Stimulated activated naive CD8-positive, alpha-beta T cell treated with anti-CD3 and anti-CD28 coated beads, Interleukin-15, Interleukin-2, amounts not matched to agents 100 ng/mL and 50 ng/mL, for 24 hours (primary cell): ENCODE measurements around the gene KLHL29.

Experiments used
- H3K27ac Mint-ChIP-seq: one replicate; pipeline ENCODE4 v1.8.0; 2021; ENCODE audit warnings: mild to moderate bottlenecking, mixed read lengths
- H3K27me3 Mint-ChIP-seq: one replicate; pipeline ENCODE4 v1.8.0; 2021; ENCODE audit warnings: mixed read lengths
- H3K36me3 Mint-ChIP-seq: one replicate; pipeline ENCODE4 v1.8.0; 2021; ENCODE audit warnings: low read depth, mixed read lengths
- H3K4me1 Mint-ChIP-seq: one replicate; pipeline ENCODE4 v1.8.0; 2021; ENCODE audit warnings: low read depth, mixed read lengths
- H3K4me3 Mint-ChIP-seq: one replicate; pipeline ENCODE4 v1.8.0; 2021; ENCODE audit warnings: mild to moderate bottlenecking, mixed read lengths
- H3K9me3 Mint-ChIP-seq: one replicate; pipeline ENCODE4 v1.8.0; 2021; ENCODE audit warnings: mixed read lengths

Gene KLHL29

GRCh38 chr2:23550553-23550952 is 165.6 kb downstream of the KLHL29 start:
- H3K27me3 Mint-ChIP-seq: no peaks in the 10 kb centered on the region
- H3K36me3 Mint-ChIP-seq: no peaks in the 10 kb centered on the region
- H3K4me3 Mint-ChIP-seq: no peak overlapping the region
- no peaks in the 10 kb centered on the region for H3K9me3 Mint-ChIP-seq
- peaks cover 6% of the 10 kb centered on the region for H3K4me1 Mint-ChIP-seq
- no peak overlapping the region for H3K27ac Mint-ChIP-seq

- Mint-ChIP-seq H3K27ac (no peak overlapping the region), H3K27me3 (no peaks in the 10 kb centered on the region), H3K9me3 (no peaks in the 10 kb centered on the region), H3K36me3 (no peaks in the 10 kb centered on the region), H3K4me3 (no peak overlapping the region), H3K4me1 (peaks cover 6% of the 10 kb centered on the region)
Observed at GRCh38 chr2:23551875-23552274, 166.9 kb downstream of the KLHL29 start.

GRCh38 chr2:23553561-23553960 is 168.6 kb downstream of the KLHL29 start:
- H3K9me3 Mint-ChIP-seq: no peaks in the 10 kb centered on the region
- H3K36me3 Mint-ChIP-seq: no peaks in the 10 kb centered on the region
- H3K27me3 Mint-ChIP-seq: no peaks in the 10 kb centered on the region
- no peak overlapping the region for H3K27ac Mint-ChIP-seq
- H3K4me1 Mint-ChIP-seq: peaks cover 6% of the 10 kb centered on the region
- H3K4me3 Mint-ChIP-seq: no peak overlapping the region

GRCh38 chr2:23554054-23554697 is 169.2 kb downstream of the KLHL29 start:
- no peaks in the 10 kb centered on the region for H3K27me3 Mint-ChIP-seq
- H3K36me3 Mint-ChIP-seq: no peaks in the 10 kb centered on the region
- H3K4me1 Mint-ChIP-seq: peaks cover 6% of the 10 kb centered on the region
- H3K4me3 Mint-ChIP-seq: no peak overlapping the region
- no peak overlapping the region for H3K27ac Mint-ChIP-seq
- no peaks in the 10 kb centered on the region for H3K9me3 Mint-ChIP-seq

- no peak overlapping the region for H3K4me3 Mint-ChIP-seq
Observed at GRCh38 chr2:23555944-23556343, 171.0 kb downstream of the KLHL29 start.

GRCh38 chr2:23556929-23557328 is 171.9 kb downstream of the KLHL29 start:
- H3K27me3 Mint-ChIP-seq: no peaks in the 10 kb centered on the region
- no peaks in the 10 kb centered on the region for H3K9me3 Mint-ChIP-seq
- no peaks in the 10 kb centered on the region for H3K36me3 Mint-ChIP-seq
- no peak overlapping the region for H3K4me3 Mint-ChIP-seq
- no peaks in the 10 kb centered on the region for H3K4me1 Mint-ChIP-seq
- no peak overlapping the region for H3K27ac Mint-ChIP-seq

More at GRCh38 chr2:23555944-23556343, 171.0 kb downstream of the KLHL29 start:
- Mint-ChIP-seq H3K4me1 (no peaks in the 10 kb centered on the region), H3K36me3 (no peaks in the 10 kb centered on the region), H3K9me3 (no peaks in the 10 kb centered on the region), H3K27me3 (no peaks in the 10 kb centered on the region), H3K27ac (no peak overlapping the region)

- H3K27ac Mint-ChIP-seq: no peak overlapping the region
- H3K36me3 Mint-ChIP-seq: no peaks in the 10 kb centered on the region
- no peaks in the 10 kb centered on the region for H3K4me1 Mint-ChIP-seq
- no peak overlapping the region for H3K4me3 Mint-ChIP-seq
- H3K9me3 Mint-ChIP-seq: no peaks in the 10 kb centered on the region
- H3K27me3 Mint-ChIP-seq: no peaks in the 10 kb centered on the region
Observed at GRCh38 chr2:23557455-23557854, 172.5 kb downstream of the KLHL29 start.

- no peaks in the 10 kb centered on the region for H3K27me3 Mint-ChIP-seq
Observed at GRCh38 chr2:23559561-23560239, 174.7 kb downstream of the KLHL29 start.

GRCh38 chr2:23561088-23561487 is 176.1 kb downstream of the KLHL29 start:
- Mint-ChIP-seq H3K4me3 (no peak overlapping the region), H3K9me3 (no peaks in the 10 kb centered on the region), H3K36me3 (no peaks in the 10 kb centered on the region), H3K27me3 (no peaks in the 10 kb centered on the region), H3K4me1 (no peaks in the 10 kb centered on the region), H3K27ac (no peak overlapping the region)

More at GRCh38 chr2:23559561-23560239, 174.7 kb downstream of the KLHL29 start:
- no peak overlapping the region for H3K27ac Mint-ChIP-seq
- H3K4me3 Mint-ChIP-seq: no peak overlapping the region
- no peaks in the 10 kb centered on the region for H3K4me1 Mint-ChIP-seq
- H3K9me3 Mint-ChIP-seq: no peaks in the 10 kb centered on the region
- no peaks in the 10 kb centered on the region for H3K36me3 Mint-ChIP-seq

GRCh38 chr2:23561544-23561943 is 176.6 kb downstream of the KLHL29 start:
- H3K27me3 Mint-ChIP-seq: no peaks in the 10 kb centered on the region
- H3K36me3 Mint-ChIP-seq: no peaks in the 10 kb centered on the region
- no peaks in the 10 kb centered on the region for H3K9me3 Mint-ChIP-seq
- no peak overlapping the region for H3K4me3 Mint-ChIP-seq
- H3K4me1 Mint-ChIP-seq: no peaks in the 10 kb centered on the region
- no peak overlapping the region for H3K27ac Mint-ChIP-seq

- no peaks in the 10 kb centered on the region for H3K27me3 Mint-ChIP-seq
- no peak overlapping the region for H3K4me3 Mint-ChIP-seq
- no peak overlapping the region for H3K27ac Mint-ChIP-seq
- no peaks in the 10 kb centered on the region for H3K9me3 Mint-ChIP-seq
- no peaks in the 10 kb centered on the region for H3K36me3 Mint-ChIP-seq
- no peaks in the 10 kb centered on the region for H3K4me1 Mint-ChIP-seq
Observed at GRCh38 chr2:23562143-23562542, 177.2 kb downstream of the KLHL29 start.

- Mint-ChIP-seq H3K4me1 (no peaks in the 10 kb centered on the region), H3K4me3 (no peak overlapping the region), H3K9me3 (no peaks in the 10 kb centered on the region), H3K36me3 (no peaks in the 10 kb centered on the region), H3K27me3 (no peaks in the 10 kb centered on the region), H3K27ac (no peak overlapping the region)
Observed at GRCh38 chr2:23563151-23563550, 178.2 kb downstream of the KLHL29 start.

- no peaks in the 10 kb centered on the region for H3K9me3 Mint-ChIP-seq
- no peaks in the 10 kb centered on the region for H3K4me1 Mint-ChIP-seq
- H3K27ac Mint-ChIP-seq: no peak overlapping the region
- H3K4me3 Mint-ChIP-seq: no peak overlapping the region
- no peaks in the 10 kb centered on the region for H3K27me3 Mint-ChIP-seq
- no peaks in the 10 kb centered on the region for H3K36me3 Mint-ChIP-seq
Observed at GRCh38 chr2:23563673-23564614, 179.0 kb downstream of the KLHL29 start.

GRCh38 chr2:23564615-23564960 is 179.6 kb downstream of the KLHL29 start:
- H3K9me3 Mint-ChIP-seq: no peaks in the 10 kb centered on the region
- H3K27me3 Mint-ChIP-seq: no peaks in the 10 kb centered on the region
- H3K36me3 Mint-ChIP-seq: no peaks in the 10 kb centered on the region
- H3K4me3 Mint-ChIP-seq: no peak overlapping the region
- H3K4me1 Mint-ChIP-seq: no peaks in the 10 kb centered on the region
- H3K27ac Mint-ChIP-seq: no peak overlapping the region

- no peak overlapping the region for H3K27ac Mint-ChIP-seq
- H3K9me3 Mint-ChIP-seq: no peaks in the 10 kb centered on the region
- H3K4me1 Mint-ChIP-seq: no peaks in the 10 kb centered on the region
- H3K4me3 Mint-ChIP-seq: no peak overlapping the region
- no peaks in the 10 kb centered on the region for H3K36me3 Mint-ChIP-seq
- H3K27me3 Mint-ChIP-seq: no peaks in the 10 kb centered on the region
Observed at GRCh38 chr2:23565374-23565773, 180.4 kb downstream of the KLHL29 start.
